ENCODE data around the gene YAF2. TPM values are rescaled to one million over a fixed set of nuclear protein-coding genes. Genes with fewer than 3 reads are reported as not detected.
"Not testable (repeated sequence)": the region's sequence is repeated elsewhere in the genome, so short reads cannot be mapped to it uniquely, and the experiment has no call there.

Gene YAF2
- total RNA-seq, 3 donors from 2014 or later (not counting 1 experiment from before 2014, with no cell fraction given) = 96.2 to 124 (median 101) TPM

DNA sequence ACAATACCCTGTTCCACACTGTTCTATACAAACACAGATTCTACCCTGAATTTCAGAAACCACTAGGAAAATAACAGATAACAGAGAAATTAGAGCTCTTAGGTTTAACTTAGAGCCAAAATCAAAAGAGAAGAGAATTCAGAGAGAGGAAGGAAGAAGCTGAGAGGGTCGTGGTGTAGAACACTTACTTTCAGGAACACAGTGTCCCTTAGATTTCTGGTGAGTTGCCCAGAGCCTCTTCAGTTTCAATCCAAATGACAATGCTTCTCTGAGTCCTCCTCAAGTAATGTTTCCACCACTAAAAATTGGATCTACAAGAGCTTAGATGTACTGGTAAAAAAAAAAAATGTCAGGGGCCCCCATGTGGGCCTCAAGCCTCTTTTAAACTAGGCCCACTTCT, 2.6 kb downstream of the YAF2 start:
- no peak overlapping the region for H3K4me3 ChIP-seq (ENCODE audit: low read length)
- intact Hi-C loops (cut with micrococcal nuclease) = loop anchor here (5.0 kb wide), 1 partner anchor 138 kb away; no protein-coding TSS in a partner anchor
- no peak overlapping the region for H3K27ac ChIP-seq (ENCODE audit: low read length)
- 0% methylated on average over 1 of the region's 1 CpG for WGBS (ENCODE audit: insufficient coverage)
- Mint-ChIP-seq H3K4me3 (peak overlapping the region; percentile 72), H3K36me3 (no peaks in the 10 kb centered on the region), H3K4me1 (peaks cover 44 to 46% of the 10 kb centered on the region in 2 donors), H3K27me3 (ENCODE audit: low read depth in 2 of 2) (no peaks in the 10 kb centered on the region), H3K27ac (peak overlapping the region; percentile 55 to 89), H3K9me3 (no peaks in the 10 kb centered on the region)
- TF ChIP-seq, protein P1, sequence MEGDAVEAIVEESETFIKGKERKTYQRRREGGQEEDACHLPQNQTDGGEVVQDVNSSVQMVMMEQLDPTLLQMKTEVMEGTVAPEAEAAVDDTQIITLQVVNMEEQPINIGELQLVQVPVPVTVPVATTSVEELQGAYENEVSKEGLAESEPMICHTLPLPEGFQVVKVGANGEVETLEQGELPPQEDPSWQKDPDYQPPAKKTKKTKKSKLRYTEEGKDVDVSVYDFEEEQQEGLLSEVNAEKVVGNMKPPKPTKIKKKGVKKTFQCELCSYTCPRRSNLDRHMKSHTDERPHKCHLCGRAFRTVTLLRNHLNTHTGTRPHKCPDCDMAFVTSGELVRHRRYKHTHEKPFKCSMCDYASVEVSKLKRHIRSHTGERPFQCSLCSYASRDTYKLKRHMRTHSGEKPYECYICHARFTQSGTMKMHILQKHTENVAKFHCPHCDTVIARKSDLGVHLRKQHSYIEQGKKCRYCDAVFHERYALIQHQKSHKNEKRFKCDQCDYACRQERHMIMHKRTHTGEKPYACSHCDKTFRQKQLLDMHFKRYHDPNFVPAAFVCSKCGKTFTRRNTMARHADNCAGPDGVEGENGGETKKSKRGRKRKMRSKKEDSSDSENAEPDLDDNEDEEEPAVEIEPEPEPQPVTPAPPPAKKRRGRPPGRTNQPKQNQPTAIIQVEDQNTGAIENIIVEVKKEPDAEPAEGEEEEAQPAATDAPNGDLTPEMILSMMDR (IDR thresholded peaks at IDR 0.05) = no peak
- no peak for DNase-seq
- H3K36me3 ChIP-seq (ENCODE audit: control insufficient read depth, insufficient read depth, low read length) = peaks cover 19% of the 10 kb centered on the region
- no peaks in the 10 kb centered on the region for H3K9me3 ChIP-seq (ENCODE audit: control insufficient read depth, insufficient read depth, low read length)
- H3K4me1 ChIP-seq (ENCODE audit: control insufficient read depth, insufficient read depth, low read length) = peaks cover 9% of the 10 kb centered on the region
- ATAC-seq = no peak
- H3K27me3 ChIP-seq (ENCODE audit: control insufficient read depth, insufficient read depth, low read length) = no peaks in the 10 kb centered on the region

DNA sequence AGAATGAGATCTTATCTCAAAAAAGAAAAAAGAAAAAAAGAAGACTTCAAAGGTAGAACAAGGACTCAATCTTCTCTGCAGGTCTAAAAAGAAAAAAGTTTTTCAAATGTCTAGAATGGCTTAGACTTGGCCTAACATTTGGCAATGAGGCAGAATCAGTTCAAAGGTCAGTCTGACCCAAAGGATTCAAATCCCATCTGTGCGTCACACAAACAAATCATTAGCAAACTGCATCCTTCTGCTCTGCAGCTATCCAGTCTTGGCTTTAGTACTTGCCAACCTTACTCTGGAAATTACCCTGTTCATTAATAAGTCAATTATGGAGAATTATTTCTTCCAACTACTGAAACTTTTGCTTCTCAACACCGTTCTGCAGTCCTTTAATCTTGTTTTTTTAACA, 3.1 kb downstream of the YAF2 start:
- Mint-ChIP-seq H3K9me3 (no peaks in the 10 kb centered on the region), H3K4me3 (peak overlapping the region; percentile 64), H3K4me1 (peaks cover 48 to 51% of the 10 kb centered on the region in 2 donors), H3K36me3 (no peaks in the 10 kb centered on the region), H3K27me3 (ENCODE audit: low read depth in 2 of 2) (no peaks in the 10 kb centered on the region), H3K27ac (peak overlapping the region; percentile 55 to 89)
- ATAC-seq (no peak), DNase-seq (no peak)
- H3K27me3 ChIP-seq (ENCODE audit: control insufficient read depth, insufficient read depth, low read length) = no peaks in the 10 kb centered on the region
- H3K27ac ChIP-seq (ENCODE audit: low read length) = no peak overlapping the region
- no peak overlapping the region for H3K4me3 ChIP-seq (ENCODE audit: low read length)
- H3K4me1 ChIP-seq (ENCODE audit: control insufficient read depth, insufficient read depth, low read length) = peaks cover 9% of the 10 kb centered on the region
- H3K9me3 ChIP-seq (ENCODE audit: control insufficient read depth, insufficient read depth, low read length) = no peaks in the 10 kb centered on the region
- peaks cover 19% of the 10 kb centered on the region for H3K36me3 ChIP-seq (ENCODE audit: control insufficient read depth, insufficient read depth, low read length)
- intact Hi-C loops (cut with micrococcal nuclease) = loop anchor here (5.0 kb wide), 1 partner anchor 138 kb away; no protein-coding TSS in a partner anchor
- TF ChIP-seq, protein P1 (IDR thresholded peaks at IDR 0.05) = no peak
- 95% methylated on average over 1 of the region's 2 CpGs for WGBS (ENCODE audit: insufficient coverage)

DNA sequence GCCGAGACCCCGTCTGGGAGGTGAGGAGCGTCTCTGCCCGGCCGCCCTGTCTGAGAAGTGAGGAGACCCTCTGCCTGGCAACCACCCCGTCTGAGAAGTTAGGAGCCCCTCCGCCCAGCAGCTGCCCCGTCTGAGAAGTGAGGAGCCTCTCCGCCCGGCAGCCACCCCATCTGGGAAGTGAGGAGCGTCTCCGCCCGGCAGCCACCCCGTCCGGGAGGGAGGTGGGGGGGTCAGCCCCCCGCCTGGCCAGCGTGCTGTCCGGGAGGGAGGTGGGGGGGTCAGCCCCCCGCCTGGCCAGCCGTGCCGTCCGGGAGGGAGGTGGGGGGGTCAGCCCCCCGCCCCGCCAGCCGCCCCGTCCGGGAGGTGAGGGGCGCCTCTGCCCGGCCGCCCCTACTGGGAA, 10.5 kb downstream of the YAF2 start:
- H3K36me3 ChIP-seq (ENCODE audit: control insufficient read depth, insufficient read depth, low read length); H3K4me1 ChIP-seq (ENCODE audit: control insufficient read depth, insufficient read depth, low read length); H3K9me3 ChIP-seq (ENCODE audit: control insufficient read depth, insufficient read depth, low read length); H3K27me3 Mint-ChIP-seq (ENCODE audit: low read depth in 2 of 2); ATAC-seq; H3K27ac Mint-ChIP-seq; H3K4me3 ChIP-seq (ENCODE audit: low read length); H3K36me3 Mint-ChIP-seq; H3K9me3 Mint-ChIP-seq; intact Hi-C loops (cut with micrococcal nuclease); H3K27me3 ChIP-seq (ENCODE audit: control insufficient read depth, insufficient read depth, low read length); DNase-seq; H3K27ac ChIP-seq (ENCODE audit: low read length); H3K4me3 Mint-ChIP-seq: not testable (repeated sequence)
- 96% methylated on average over 16 of the region's 30 CpGs for WGBS (ENCODE audit: insufficient coverage)
- H3K4me1 Mint-ChIP-seq = peaks cover 24 to 33% of the 10 kb centered on the region in 2 donors

DNA sequence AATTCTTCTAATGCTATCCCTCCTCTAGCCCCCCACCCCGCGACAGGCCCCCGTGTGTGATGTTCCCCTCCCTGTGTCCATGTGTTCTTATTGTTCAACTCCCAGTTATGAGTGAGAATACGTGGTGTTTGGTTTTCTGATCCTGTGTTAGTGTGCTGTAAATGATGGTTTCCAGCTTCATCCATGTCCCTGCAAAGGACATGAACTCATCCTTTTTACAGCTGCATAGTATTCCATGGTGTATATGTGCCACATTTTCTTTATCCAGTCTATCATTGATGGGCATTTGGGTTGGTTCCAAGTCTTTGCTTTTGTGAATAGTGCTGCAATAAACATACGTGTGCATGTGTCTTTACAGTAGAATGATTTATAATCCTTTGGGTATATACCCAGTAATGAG, 13.5 kb downstream of the YAF2 start:
- WGBS (ENCODE audit: insufficient coverage) = 96% methylated on average over 4 of the region's 5 CpGs
- H3K27me3 Mint-ChIP-seq (ENCODE audit: low read depth in 2 of 2); H3K36me3 ChIP-seq (ENCODE audit: control insufficient read depth, insufficient read depth, low read length); DNase-seq; H3K27ac Mint-ChIP-seq; H3K4me1 ChIP-seq (ENCODE audit: control insufficient read depth, insufficient read depth, low read length); H3K27me3 ChIP-seq (ENCODE audit: control insufficient read depth, insufficient read depth, low read length); ATAC-seq; H3K4me3 Mint-ChIP-seq; H3K27ac ChIP-seq (ENCODE audit: low read length); H3K9me3 Mint-ChIP-seq; H3K4me3 ChIP-seq (ENCODE audit: low read length); intact Hi-C loops (cut with micrococcal nuclease); H3K9me3 ChIP-seq (ENCODE audit: control insufficient read depth, insufficient read depth, low read length); H3K36me3 Mint-ChIP-seq: not testable (repeated sequence)
- peaks cover 36 to 45% of the 10 kb centered on the region in 2 donors for H3K4me1 Mint-ChIP-seq
